ENCODE measurements around the gene SSR1. TPM values are rescaled to one million over a fixed set of nuclear protein-coding genes. Genes with fewer than 3 reads are reported as not detected.

The SSR1 gene
- total RNA-seq, 1 experiment from 2014 or later, result 102 TPM

DNA sequence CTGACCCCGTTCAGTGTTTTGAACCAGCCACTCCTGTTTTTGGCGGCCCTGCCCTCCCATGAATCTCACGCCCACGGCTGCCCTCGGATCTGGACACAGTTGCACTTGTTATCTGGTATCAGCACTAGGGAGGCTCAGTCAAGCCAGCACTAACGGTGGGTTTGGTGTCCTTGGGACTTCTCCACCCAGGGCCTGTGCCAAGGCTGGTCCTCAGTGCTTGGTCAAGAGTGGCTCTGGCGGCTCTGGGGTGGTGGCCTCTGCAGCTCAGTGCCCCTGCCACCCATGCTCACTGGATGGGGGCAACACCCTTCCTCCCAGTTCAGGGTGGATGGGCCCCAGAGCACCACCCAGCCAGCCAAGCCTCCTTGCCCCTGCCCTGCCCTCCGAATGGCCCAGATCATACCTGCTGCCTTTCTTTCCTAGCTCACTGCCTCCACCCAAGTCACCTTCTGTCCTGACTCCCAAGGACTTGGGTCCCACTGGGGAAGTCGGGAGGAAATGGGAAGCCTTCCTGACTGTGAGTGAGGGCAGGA is 54.7 kb downstream of the SSR1 start:
- H2BK15ac ChIP-seq (ENCODE audit: low read depth, low read length), result no peak overlapping the region
- Mint-ChIP-seq H3K27ac (peak overlapping the region in 1 of 3 experiments; percentile 31; a peak in 1 of 7 replicates), H3K27me3 (ENCODE audit: low read depth) (peaks cover 16% of the 10 kb centered on the region), H3K9me3 (peaks cover 17 to 21% of the 10 kb centered on the region in 2 experiments), H3K4me3 (no peak overlapping the region), H3K4me1 (peaks cover 16 to 28% of the 10 kb centered on the region in 2 experiments), H3K36me3 (ENCODE audit: insufficient read depth in 1 of 3, low read depth in 3 of 3) (peaks cover 3 to 12% (median 11%) of the 10 kb centered on the region in 3 experiments; a peak in 5 of 7 replicates)
- no peak overlapping the region for H2BK12ac ChIP-seq (ENCODE audit: insufficient read length, low read depth, low read length)
- H3K9ac ChIP-seq (ENCODE audit: extremely low read depth, insufficient read length, low read length), result no peak overlapping the region
- no peak overlapping the region for H2BK20ac ChIP-seq (ENCODE audit: low read depth, low read length, poor library complexity, severe bottlenecking)
- H3K27me3 ChIP-seq (ENCODE audit: insufficient read depth, low read length), result no peaks in the 10 kb centered on the region
- H3K23me2 ChIP-seq (ENCODE audit: insufficient read length, low read depth, low read length, poor library complexity, severe bottlenecking), result peaks cover 3% of the 10 kb centered on the region
- no peak overlapping the region for H2AFZ ChIP-seq (ENCODE audit: low read length)
- no peaks in the 10 kb centered on the region for H3K79me1 ChIP-seq (ENCODE audit: insufficient read depth, low read depth, low read length, poor library complexity, severe bottlenecking)
- H4K91ac ChIP-seq (ENCODE audit: insufficient read length, low read depth, low read length), result no peak overlapping the region
- H3K4ac ChIP-seq (ENCODE audit: low read depth, low read length), result no peak overlapping the region
- no peaks in the 10 kb centered on the region for H3K79me2 ChIP-seq (ENCODE audit: insufficient read depth, low read length)
- no CpG with 5 or more reads among the region's 9 CpGs for WGBS (ENCODE audit: extremely low coverage, insufficient read length, low lambda C conversion rate)
- no peak overlapping the region for H3K23ac ChIP-seq (ENCODE audit: insufficient read length, low read depth, low read length)
- H4K20me1 ChIP-seq (ENCODE audit: control insufficient read depth, insufficient read depth, insufficient read length), result no peaks in the 10 kb centered on the region
- TF ChIP-seq, protein P1, sequence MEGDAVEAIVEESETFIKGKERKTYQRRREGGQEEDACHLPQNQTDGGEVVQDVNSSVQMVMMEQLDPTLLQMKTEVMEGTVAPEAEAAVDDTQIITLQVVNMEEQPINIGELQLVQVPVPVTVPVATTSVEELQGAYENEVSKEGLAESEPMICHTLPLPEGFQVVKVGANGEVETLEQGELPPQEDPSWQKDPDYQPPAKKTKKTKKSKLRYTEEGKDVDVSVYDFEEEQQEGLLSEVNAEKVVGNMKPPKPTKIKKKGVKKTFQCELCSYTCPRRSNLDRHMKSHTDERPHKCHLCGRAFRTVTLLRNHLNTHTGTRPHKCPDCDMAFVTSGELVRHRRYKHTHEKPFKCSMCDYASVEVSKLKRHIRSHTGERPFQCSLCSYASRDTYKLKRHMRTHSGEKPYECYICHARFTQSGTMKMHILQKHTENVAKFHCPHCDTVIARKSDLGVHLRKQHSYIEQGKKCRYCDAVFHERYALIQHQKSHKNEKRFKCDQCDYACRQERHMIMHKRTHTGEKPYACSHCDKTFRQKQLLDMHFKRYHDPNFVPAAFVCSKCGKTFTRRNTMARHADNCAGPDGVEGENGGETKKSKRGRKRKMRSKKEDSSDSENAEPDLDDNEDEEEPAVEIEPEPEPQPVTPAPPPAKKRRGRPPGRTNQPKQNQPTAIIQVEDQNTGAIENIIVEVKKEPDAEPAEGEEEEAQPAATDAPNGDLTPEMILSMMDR (conservative IDR thresholded peaks at IDR 0.05), result no peak
- peaks cover 3% of the 10 kb centered on the region; the same call in 1 of the 2 replicates for H3K4me1 ChIP-seq (ENCODE audit: insufficient read depth, low read length)
- H2AK5ac ChIP-seq (ENCODE audit: insufficient read length, low read length), result no peak overlapping the region
- no peak overlapping the region for H3K56ac ChIP-seq (ENCODE audit: insufficient read length, low read depth, low read length)
- no peak overlapping the region for H3T11ph ChIP-seq (ENCODE audit: low read length)
- no peaks in the 10 kb centered on the region for H3K9me3 ChIP-seq (ENCODE audit: control insufficient read depth, low read depth, low read length)
- no peak overlapping the region for H3K14ac ChIP-seq (ENCODE audit: insufficient read depth, low read length)
- H3K18ac ChIP-seq (ENCODE audit: insufficient read length, low read depth, low read length), result no peak overlapping the region
- no peak overlapping the region for H4K8ac ChIP-seq (replicated peaks; ENCODE audit: insufficient read length, low read depth, low read length)
- H3K27ac ChIP-seq (ENCODE audit: insufficient read length, low read depth, low read length), result no peak overlapping the region
- no peak overlapping the region for H2BK120ac ChIP-seq (ENCODE audit: low read depth, low read length, poor library complexity, severe bottlenecking)
- H2BK5ac ChIP-seq (ENCODE audit: insufficient read length, low read length), result no peak overlapping the region
- H4K5ac ChIP-seq (ENCODE audit: insufficient read length, low read depth, low read length), result no peak overlapping the region
- no peak for DNase-seq
- no peak overlapping the region for H3K4me2 ChIP-seq (ENCODE audit: insufficient read depth, insufficient read length, low read length)

Data from H9 (cell line).